Hippocampal formation (tissue), 2 donors: Measurements from ENCODE around the gene VSNL1.
A peak's percentile ranks its signal among the peaks of the same experiment; 100 is the strongest.

Experiments
- DNase-seq, 2 donors: peaks; one replicate each; lab custom pipeline; 2025; lab: John Stamatoyannopoulos, UW

Gene VSNL1

GRCh38 chr2:17540093-17540812 lies at the start of gene VSNL1:
TSS of gene VSNL1 (plus strand) at chr2:17540696. CDS start at chr2:17592075, 51,379 bp downstream.
- peak; percentile 48 to 57 for DNase-seq

- no peak for DNase-seq
Measured at GRCh38 chr2:17495590-17495989, 44.9 kb upstream of the VSNL1 start.

- no peak for DNase-seq
Measured at GRCh38 chr2:17497718-17498117, 42.8 kb upstream of the VSNL1 start.

- DNase-seq, result no peak
Measured at GRCh38 chr2:17506736-17507616, 33.5 kb upstream of the VSNL1 start.

- no peak for DNase-seq
Measured at GRCh38 chr2:17515652-17516051, 24.8 kb upstream of the VSNL1 start.

DNA sequence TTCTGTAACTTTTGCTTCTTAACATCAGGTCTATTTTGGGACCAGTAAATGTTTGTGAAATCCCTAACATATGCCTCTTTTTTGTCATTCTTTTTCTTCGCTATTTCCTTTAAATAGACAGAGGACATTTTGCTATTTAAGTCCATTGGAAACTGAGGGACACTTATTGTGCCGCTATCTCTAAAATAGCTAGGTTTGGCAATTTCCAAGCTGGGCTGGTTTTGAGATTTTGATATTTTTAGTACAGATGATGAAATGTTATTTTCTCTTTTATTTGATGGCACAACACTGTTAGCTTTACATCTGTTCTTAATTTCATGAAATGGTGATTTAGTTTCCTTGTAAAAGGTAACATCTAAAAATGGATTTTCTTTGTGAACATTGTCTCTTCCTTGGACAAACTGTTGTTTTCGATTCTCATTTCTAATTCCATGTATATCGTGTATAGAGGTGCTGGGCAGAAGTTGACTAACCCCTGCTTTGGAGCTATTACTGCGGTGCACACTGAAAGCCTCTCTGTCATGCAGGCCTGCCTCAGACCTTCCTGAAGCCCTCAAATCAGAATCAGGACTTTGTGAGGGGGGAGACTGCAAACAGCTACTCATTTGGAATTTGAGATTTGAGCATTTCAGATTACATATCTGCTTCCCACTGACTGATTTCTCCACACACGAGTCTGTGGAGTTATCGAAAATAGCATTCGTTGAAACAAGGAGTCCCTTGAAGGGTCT lies 22.9 kb upstream of the VSNL1 start:
- no peak for DNase-seq

- peak; percentile 21 to 32 for DNase-seq
Measured at GRCh38 chr2:17518212-17519154, 22.0 kb upstream of the VSNL1 start, which contains the start of gene RAD51AP2. TSS of gene RAD51AP2 (minus strand) at chr2:17518440. CDS start at chr2:17518415, 25 bp downstream.

- DNase-seq, result no peak
Measured at GRCh38 chr2:17519486-17519885, 21.0 kb upstream of the VSNL1 start.

DNA sequence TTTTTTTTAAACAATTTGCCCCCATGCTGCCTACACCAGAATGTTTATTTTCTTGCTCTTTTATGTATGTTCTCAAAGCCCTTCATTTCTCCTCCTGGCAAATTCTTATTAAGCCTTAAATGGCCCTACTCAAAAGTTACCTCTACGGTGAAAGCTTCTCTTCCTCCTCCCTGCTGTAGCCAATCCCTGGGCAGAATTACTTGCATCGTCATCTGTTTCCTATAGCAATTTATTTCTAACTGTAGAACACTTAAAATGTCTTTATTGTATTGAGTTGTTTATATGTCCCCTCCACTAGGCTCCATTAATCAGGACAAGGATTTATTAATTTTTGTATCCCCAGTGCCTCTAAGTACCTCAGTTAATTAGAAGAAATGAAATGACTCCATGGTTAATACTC lies 19.7 kb upstream of the VSNL1 start:
- DNase-seq, result no peak

DNA sequence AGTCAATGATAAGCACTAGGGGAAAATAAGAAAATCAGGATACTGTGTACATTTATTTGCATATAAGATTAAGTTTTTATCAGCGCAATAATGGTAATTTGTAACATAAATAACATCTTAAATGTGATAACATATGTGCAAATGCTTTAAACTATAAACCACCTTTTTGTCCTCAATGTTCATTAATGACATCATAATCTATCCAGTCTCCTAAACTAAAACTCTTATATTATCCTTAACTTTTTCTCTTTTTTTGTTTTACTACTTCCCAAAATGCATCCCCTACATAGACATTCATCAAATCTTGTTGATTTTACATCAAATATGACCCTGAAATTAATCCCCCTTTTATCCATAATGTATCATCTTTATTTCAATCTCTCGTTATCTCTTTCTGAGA lies 18.9 kb upstream of the VSNL1 start:
- no peak for DNase-seq

GRCh38 chr2:17522303-17522702 lies 18.2 kb upstream of the VSNL1 start:
- DNase-seq, result no peak

GRCh38 chr2:17529771-17530170 lies 10.7 kb upstream of the VSNL1 start:
- no peak for DNase-seq

- no peak for DNase-seq
Measured at GRCh38 chr2:17533546-17533945, 7.0 kb upstream of the VSNL1 start.

- no peak for DNase-seq
Measured at GRCh38 chr2:17536416-17536815, 4.1 kb upstream of the VSNL1 start.

- no peak for DNase-seq
Measured at GRCh38 chr2:17538022-17538843, 2.3 kb upstream of the VSNL1 start.

DNA sequence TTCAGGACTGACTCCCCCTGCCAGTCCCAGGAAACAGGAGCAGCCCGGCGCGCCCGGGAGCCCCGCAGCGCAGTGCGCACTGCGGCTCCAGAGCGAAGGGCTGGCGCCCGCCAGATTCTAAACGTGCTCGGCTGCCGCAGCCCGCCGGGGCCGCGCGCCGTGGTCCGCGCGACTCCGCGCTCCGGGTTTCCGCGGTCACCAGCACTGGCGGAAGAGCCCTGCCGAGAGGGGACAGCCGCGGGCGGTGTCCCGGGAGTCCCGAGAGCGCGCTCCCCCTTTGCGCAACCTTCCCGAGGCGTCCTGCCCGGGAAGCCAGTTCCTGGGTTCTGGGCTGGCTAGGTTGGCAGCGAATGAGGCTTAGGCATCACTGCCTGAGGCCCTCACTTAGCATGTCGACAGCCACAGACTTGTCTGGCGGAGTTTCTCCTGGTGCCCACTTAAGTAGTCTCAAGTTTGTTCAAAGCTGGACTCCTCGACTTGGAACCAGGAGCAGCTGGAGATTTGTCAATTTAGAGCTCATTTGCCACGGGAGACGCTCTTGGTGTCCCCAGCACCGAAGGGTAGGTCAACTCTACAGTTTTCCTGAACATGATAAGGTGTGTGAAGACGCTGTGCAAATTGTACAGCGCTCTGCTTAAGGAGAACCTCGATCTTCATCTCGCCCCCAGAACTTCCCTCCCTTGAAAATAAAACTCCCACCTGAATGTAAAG lies 1.5 kb upstream of the VSNL1 start:
- no peak for DNase-seq

DNA sequence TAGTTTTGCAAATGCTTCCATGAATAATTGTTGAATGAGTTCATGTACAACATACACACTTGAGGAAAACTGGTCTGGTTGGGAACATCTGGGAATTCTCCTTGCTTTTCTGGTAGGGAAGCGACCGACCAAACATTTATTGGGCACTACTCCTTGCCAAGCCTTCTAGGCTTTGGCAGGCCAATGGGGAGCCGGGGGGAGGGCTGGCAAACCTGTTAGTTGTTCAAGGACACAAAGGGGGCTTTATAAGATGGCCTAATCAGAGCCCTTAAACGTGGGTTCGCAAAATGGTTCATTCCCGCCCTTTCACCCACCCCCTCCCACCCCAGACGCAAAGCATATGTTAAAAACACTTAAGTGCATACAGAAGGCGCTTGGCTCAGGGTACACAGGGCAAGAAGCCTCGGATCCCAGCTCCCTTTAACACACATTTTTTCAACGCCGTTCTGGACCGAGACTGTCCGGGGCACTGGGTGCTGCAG lies 844 bp upstream of the VSNL1 start:
- DNase-seq, result no peak

GRCh38 chr2:17540813-17541530 lies 476 bp downstream of the VSNL1 start:
- DNase-seq, result no peak

DNA sequence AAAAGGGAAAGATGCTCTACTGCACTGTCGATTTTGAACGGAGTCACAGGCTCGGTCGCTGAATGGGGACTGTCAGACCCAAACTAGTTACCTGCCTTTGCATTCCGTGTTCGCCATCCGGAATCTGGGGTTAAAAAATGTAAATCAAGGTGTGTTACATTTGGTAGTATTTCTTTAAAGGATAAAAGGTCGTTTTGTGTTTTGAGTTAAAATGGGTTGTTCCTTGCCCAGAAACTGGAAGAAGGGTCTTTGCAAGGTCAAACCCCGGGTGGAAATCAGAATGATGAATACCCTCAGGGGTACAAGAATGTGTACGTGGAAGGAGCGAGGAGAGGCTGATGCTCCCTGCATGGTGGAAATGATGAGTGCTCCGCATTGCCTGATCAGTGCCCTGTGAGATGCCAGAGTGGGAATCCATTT lies 1.0 kb downstream of the VSNL1 start:
- no peak for DNase-seq
